WTC11 (cell line): ENCODE data around the gene ADIPOR2. TPM values are rescaled to one million over a fixed set of nuclear protein-coding genes. Genes with fewer than 3 reads are reported as not detected.
A peak's percentile ranks its signal among the peaks of the same experiment; 100 is the strongest.

Source experiments
- ATAC-seq: fragments of 200-7000 bp; cut with Tn5 transposase; 2 replicates; pipeline ENCODE4 v1.10.0; 2021; ENCODE audit warnings: mild to moderate bottlenecking, moderate library complexity
- CTCF ChIA-PET: fragments of 300-600 bp; sonication (Branson Sonifier 250); formaldehyde crosslinking; loops from one replicate; lab custom pipeline; 2021; ENCODE audit warnings: antibody characterized with exemption; lab: Charles Lee
- POLR2A ChIA-PET: fragments of 350-600 bp; sonication (Branson Sonifier 250); formaldehyde crosslinking; loops from one replicate; lab custom pipeline; 2021; ENCODE audit warnings: antibody characterized with exemption; lab: Charles Lee
- DNase-seq: peaks from one replicate; pipeline ENCODE4 v3.0.0; 2021; ENCODE audit warnings: low spot score
- H3K27ac Mint-ChIP-seq: 2 replicates; pipeline ENCODE4 v1.8.0; 2021; ENCODE audit warnings: mixed read lengths
- H3K27me3 Mint-ChIP-seq: 2 replicates; pipeline ENCODE4 v1.8.0; 2021; ENCODE audit warnings: low read depth, mild to moderate bottlenecking, moderate library complexity, mixed read lengths
- H3K36me3 Mint-ChIP-seq: 2 replicates; pipeline ENCODE4 v1.8.0; 2021; ENCODE audit warnings: mixed read lengths
- H3K4me1 Mint-ChIP-seq: 2 replicates; pipeline ENCODE4 v1.8.0; 2022; ENCODE audit warnings: mixed read lengths
- H3K4me3 Mint-ChIP-seq: 2 replicates; pipeline ENCODE4 v1.8.0; 2021; ENCODE audit warnings: mild to moderate bottlenecking, moderate library complexity, mixed read lengths
- H3K9me3 Mint-ChIP-seq: 2 replicates; pipeline ENCODE4 v1.8.0; 2021; ENCODE audit warnings: mixed read lengths
- AR ChIP-seq: fragments of 250-450 bp; sonication (Bioruptor Pico); IDR thresholded peaks from 2 replicates; pipeline ENCODE4 v1.9.0; 2021; ENCODE audit warnings: mild to moderate bottlenecking
- E2F1 ChIP-seq: sonication (generic); formaldehyde crosslinking; IDR thresholded peaks from 2 replicates; pipeline ENCODE4 v1.8.0; 2022; ENCODE audit warnings: mild to moderate bottlenecking, missing genetic modification reagents
- ERG ChIP-seq: fragments of 250-450 bp; sonication (Bioruptor Pico); IDR thresholded peaks from 2 replicates; pipeline ENCODE4 v1.8.0; 2021; ENCODE audit warnings: mild to moderate bottlenecking
- FOXK1 ChIP-seq: sonication (generic); formaldehyde crosslinking; IDR thresholded peaks from 2 replicates; pipeline ENCODE4 v1.8.0; 2022; ENCODE audit warnings: mild to moderate bottlenecking, moderate library complexity, missing genetic modification reagents
- FOXP1 ChIP-seq: sonication (generic); formaldehyde crosslinking; IDR thresholded peaks from 2 replicates; pipeline ENCODE4 v1.8.0; 2022; ENCODE audit warnings: missing genetic modification reagents, mild to moderate bottlenecking, moderate library complexity, borderline replicate concordance
- GABPB1 ChIP-seq: sonication (generic); formaldehyde crosslinking; IDR thresholded peaks from 2 replicates; pipeline ENCODE4 v1.8.1; 2023; ENCODE audit warnings: mild to moderate bottlenecking, missing genetic modification reagents
- JAZF1 ChIP-seq: fragments of 250-450 bp; sonication (Bioruptor Pico); IDR thresholded peaks from 2 replicates; pipeline ENCODE4 v1.9.0; 2021; ENCODE audit warnings: moderate library complexity, mild to moderate bottlenecking, inconsistent platforms
- MXD4 ChIP-seq: fragments of 250-450 bp; sonication (Bioruptor Pico); IDR thresholded peaks from 2 replicates; pipeline ENCODE4 v1.8.0; 2021; ENCODE audit warnings: mild to moderate bottlenecking, moderate library complexity, borderline replicate concordance
- NFE2L1 ChIP-seq: sonication (generic); formaldehyde crosslinking; IDR thresholded peaks from 2 replicates; pipeline ENCODE4 v1.8.1; 2023; ENCODE audit warnings: missing genetic modification reagents
- PRRX2 ChIP-seq: fragments of 250-450 bp; sonication (Bioruptor Pico); IDR thresholded peaks from 2 replicates; pipeline ENCODE4 v1.8.0; 2021; ENCODE audit warnings: mild to moderate bottlenecking
- RORB ChIP-seq: fragments of 250-450 bp; sonication (Bioruptor Pico); IDR thresholded peaks from 2 replicates; pipeline ENCODE4 v1.9.0; 2021; ENCODE audit warnings: mild to moderate bottlenecking
- TP53 ChIP-seq: sonication (generic); formaldehyde crosslinking; IDR thresholded peaks from 2 replicates; pipeline ENCODE4 v1.8.1; 2023; ENCODE audit warnings: mild to moderate bottlenecking, missing genetic modification reagents
- ZBTB43 ChIP-seq: sonication (generic); formaldehyde crosslinking; IDR thresholded peaks from 2 replicates; pipeline ENCODE4 v1.8.1; 2023; ENCODE audit warnings: mild to moderate bottlenecking, missing genetic modification reagents
- total RNA-seq: library from RNA; stranded (reverse); gene quantifications from 3 replicates; pipeline ENCODE4 v1.2.3, GENCODE V29; 2021
- TF ChIP-seq, protein P1 (sequence below): sonication (generic); formaldehyde crosslinking; IDR thresholded peaks from 2 replicates; pipeline ENCODE4 v1.8.0; 2023; ENCODE audit warnings: missing genetic modification reagents, mild to moderate bottlenecking, borderline replicate concordance
- TF ChIP-seq, protein P2 (sequence below): sonication (generic); formaldehyde crosslinking; IDR thresholded peaks from 2 replicates; pipeline ENCODE4 v1.8.0; 2022; ENCODE audit warnings: mild to moderate bottlenecking, missing genetic modification reagents

The ADIPOR2 gene
- total RNA-seq, 1 experiment from 2014 or later: 38.4 TPM

GRCh38 chr12:1666215-1666614, 24.7 kb upstream of the ADIPOR2 start (continued):
- TF ChIP-seq, protein P1, sequence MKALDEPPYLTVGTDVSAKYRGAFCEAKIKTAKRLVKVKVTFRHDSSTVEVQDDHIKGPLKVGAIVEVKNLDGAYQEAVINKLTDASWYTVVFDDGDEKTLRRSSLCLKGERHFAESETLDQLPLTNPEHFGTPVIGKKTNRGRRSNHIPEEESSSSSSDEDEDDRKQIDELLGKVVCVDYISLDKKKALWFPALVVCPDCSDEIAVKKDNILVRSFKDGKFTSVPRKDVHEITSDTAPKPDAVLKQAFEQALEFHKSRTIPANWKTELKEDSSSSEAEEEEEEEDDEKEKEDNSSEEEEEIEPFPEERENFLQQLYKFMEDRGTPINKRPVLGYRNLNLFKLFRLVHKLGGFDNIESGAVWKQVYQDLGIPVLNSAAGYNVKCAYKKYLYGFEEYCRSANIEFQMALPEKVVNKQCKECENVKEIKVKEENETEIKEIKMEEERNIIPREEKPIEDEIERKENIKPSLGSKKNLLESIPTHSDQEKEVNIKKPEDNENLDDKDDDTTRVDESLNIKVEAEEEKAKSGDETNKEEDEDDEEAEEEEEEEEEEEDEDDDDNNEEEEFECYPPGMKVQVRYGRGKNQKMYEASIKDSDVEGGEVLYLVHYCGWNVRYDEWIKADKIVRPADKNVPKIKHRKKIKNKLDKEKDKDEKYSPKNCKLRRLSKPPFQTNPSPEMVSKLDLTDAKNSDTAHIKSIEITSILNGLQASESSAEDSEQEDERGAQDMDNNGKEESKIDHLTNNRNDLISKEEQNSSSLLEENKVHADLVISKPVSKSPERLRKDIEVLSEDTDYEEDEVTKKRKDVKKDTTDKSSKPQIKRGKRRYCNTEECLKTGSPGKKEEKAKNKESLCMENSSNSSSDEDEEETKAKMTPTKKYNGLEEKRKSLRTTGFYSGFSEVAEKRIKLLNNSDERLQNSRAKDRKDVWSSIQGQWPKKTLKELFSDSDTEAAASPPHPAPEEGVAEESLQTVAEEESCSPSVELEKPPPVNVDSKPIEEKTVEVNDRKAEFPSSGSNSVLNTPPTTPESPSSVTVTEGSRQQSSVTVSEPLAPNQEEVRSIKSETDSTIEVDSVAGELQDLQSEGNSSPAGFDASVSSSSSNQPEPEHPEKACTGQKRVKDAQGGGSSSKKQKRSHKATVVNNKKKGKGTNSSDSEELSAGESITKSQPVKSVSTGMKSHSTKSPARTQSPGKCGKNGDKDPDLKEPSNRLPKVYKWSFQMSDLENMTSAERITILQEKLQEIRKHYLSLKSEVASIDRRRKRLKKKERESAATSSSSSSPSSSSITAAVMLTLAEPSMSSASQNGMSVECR (CRISPR knock-in tag): no peak

GRCh38 chr12:1666685-1667162, 24.1 kb upstream of the ADIPOR2 start:
- Mint-ChIP-seq H3K36me3 (no peaks in the 10 kb centered on the region), H3K4me1 (peaks cover 8% of the 10 kb centered on the region), H3K9me3 (no peaks in the 10 kb centered on the region), H3K4me3 (no peak overlapping the region), H3K27ac (no peak overlapping the region), H3K27me3 (peaks cover 22% of the 10 kb centered on the region)
- DNase-seq (no peak), ATAC-seq (no peak)
- ChIA-PET POLR2A (no interaction called here), CTCF (interaction anchor here (1.4 kb wide), 1 partner anchor 14 kb away, joined by 6 read pairs; no protein-coding TSS in a partner anchor)
- TF ChIP-seq AR: no peak
- no peak for TF ChIP-seq ZBTB43 (CRISPR knock-in tag)
- no peak for TF ChIP-seq TP53 (CRISPR knock-in tag)
- TF ChIP-seq MXD4 (CRISPR knock-in tag): no peak
- no peak for TF ChIP-seq PRRX2 (CRISPR knock-in tag)
- no peak for TF ChIP-seq FOXP1 (CRISPR knock-in tag)
- no peak for TF ChIP-seq NFE2L1 (CRISPR knock-in tag)
- TF ChIP-seq, protein P2, sequence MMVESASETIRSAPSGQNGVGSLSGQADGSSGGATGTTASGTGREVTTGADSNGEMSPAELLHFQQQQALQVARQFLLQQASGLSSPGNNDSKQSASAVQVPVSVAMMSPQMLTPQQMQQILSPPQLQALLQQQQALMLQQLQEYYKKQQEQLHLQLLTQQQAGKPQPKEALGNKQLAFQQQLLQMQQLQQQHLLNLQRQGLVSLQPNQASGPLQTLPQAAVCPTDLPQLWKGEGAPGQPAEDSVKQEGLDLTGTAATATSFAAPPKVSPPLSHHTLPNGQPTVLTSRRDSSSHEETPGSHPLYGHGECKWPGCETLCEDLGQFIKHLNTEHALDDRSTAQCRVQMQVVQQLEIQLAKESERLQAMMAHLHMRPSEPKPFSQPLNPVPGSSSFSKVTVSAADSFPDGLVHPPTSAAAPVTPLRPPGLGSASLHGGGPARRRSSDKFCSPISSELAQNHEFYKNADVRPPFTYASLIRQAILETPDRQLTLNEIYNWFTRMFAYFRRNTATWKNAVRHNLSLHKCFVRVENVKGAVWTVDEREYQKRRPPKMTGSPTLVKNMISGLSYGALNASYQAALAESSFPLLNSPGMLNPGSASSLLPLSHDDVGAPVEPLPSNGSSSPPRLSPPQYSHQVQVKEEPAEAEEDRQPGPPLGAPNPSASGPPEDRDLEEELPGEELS (CRISPR knock-in tag): no peak
- TF ChIP-seq RORB (CRISPR knock-in tag): no peak

DNA sequence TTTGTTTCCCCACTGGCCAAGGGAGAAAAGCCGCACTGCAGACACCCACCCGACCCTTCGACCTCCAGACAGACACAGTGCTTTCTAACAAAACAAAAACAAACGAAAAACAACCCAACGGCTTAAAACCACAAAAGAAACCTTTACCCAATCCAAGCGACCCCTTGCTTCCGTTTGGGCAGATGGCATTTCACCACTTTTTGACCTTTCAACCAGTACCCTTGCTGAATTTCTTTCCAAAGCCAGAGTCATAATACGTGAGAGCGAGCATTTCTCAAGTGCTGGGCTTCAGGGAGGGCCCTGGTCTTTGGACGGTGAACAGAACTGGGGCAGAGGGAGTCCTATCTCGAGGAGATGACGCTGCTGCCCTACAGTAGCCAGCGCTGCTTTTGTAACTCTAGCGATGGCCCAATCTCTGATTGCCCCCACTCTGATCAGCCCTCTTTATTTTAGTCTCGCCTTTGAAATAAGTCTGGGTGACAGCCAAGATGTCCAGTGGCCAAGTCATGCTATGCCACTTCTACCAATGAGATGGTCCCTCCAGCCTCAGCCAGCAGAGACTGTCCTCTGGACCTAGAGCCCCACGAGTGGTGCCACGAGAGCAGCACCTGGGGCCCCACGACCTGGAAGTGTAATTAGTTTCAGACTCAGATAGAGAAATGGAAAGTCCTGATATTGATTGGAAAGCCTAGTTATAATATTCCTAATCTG, 21.9 kb upstream of the ADIPOR2 start:
- DNase-seq (no peak), ATAC-seq (no peak)
- H3K36me3 Mint-ChIP-seq: no peaks in the 10 kb centered on the region
- no peaks in the 10 kb centered on the region for H3K9me3 Mint-ChIP-seq
- peaks cover 8% of the 10 kb centered on the region for H3K4me1 Mint-ChIP-seq
- ChIA-PET POLR2A (no interaction called here), CTCF (interaction anchor here (1.5 to 3.1 kb wide), 2 partner anchors 122 to 271 kb away, joined by 4 to 18 read pairs; no protein-coding TSS in a partner anchor)
- H3K4me3 Mint-ChIP-seq: no peak overlapping the region
- H3K27ac Mint-ChIP-seq: no peak overlapping the region; the same call in 1 of the 2 replicates
- H3K27me3 Mint-ChIP-seq: peaks cover 12% of the 10 kb centered on the region
- peak; percentile 47; the same call in 1 of the 2 replicates for TF ChIP-seq GABPB1
- no peak for TF ChIP-seq JAZF1 (CRISPR knock-in tag)
- TF ChIP-seq FOXK1 (CRISPR knock-in tag): no peak
- no peak for TF ChIP-seq ERG (CRISPR knock-in tag)
- no peak for TF ChIP-seq E2F1 (CRISPR knock-in tag)
